GM12864 (cell line): Measurements from ENCODE around the gene CNTLN.

Source experiments
- DNase-seq: peaks from one replicate; pipeline ENCODE4 v3.0.0-alpha.2; 2011; ENCODE audit warnings: low read depth
- H3K4me3 ChIP-seq: 2 replicates; pipeline ENCODE4 v1.5.1; 2011; ENCODE audit warnings: mild to moderate bottlenecking, low read depth, low read length, control low read depth
- CTCF ChIP-seq: IDR thresholded peaks from 2 replicates; pipeline ENCODE4 v1.5.1; 2011; ENCODE audit warnings: low read depth, mild to moderate bottlenecking, moderate library complexity, low read length, control low read depth, inconsistent platforms; ENCODE audit errors: missing control alignments

The CNTLN gene, protein sequence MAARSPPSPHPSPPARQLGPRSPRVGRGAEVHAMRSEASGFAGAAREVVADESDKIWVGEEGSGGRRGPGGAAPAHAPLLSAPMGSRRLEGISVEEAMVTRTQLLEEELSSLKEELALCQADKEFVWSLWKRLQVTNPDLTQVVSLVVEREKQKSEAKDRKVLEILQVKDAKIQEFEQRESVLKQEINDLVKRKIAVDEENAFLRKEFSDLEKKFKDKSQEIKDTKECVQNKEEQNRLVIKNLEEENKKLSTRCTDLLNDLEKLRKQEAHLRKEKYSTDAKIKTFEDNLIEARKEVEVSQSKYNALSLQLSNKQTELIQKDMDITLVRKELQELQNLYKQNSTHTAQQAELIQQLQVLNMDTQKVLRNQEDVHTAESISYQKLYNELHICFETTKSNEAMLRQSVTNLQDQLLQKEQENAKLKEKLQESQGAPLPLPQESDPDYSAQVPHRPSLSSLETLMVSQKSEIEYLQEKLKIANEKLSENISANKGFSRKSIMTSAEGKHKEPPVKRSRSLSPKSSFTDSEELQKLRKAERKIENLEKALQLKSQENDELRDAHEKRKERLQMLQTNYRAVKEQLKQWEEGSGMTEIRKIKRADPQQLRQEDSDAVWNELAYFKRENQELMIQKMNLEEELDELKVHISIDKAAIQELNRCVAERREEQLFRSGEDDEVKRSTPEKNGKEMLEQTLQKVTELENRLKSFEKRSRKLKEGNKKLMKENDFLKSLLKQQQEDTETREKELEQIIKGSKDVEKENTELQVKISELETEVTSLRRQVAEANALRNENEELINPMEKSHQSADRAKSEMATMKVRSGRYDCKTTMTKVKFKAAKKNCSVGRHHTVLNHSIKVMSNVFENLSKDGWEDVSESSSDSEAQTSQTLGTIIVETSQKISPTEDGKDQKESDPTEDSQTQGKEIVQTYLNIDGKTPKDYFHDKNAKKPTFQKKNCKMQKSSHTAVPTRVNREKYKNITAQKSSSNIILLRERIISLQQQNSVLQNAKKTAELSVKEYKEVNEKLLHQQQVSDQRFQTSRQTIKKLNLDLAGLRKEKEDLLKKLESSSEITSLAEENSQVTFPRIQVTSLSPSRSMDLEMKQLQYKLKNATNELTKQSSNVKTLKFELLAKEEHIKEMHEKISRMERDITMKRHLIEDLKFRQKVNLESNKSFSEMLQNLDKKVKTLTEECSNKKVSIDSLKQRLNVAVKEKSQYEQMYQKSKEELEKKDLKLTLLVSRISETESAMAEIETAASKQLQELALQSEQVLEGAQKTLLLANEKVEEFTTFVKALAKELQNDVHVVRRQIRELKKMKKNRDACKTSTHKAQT (N-terminal part only)

DNA sequence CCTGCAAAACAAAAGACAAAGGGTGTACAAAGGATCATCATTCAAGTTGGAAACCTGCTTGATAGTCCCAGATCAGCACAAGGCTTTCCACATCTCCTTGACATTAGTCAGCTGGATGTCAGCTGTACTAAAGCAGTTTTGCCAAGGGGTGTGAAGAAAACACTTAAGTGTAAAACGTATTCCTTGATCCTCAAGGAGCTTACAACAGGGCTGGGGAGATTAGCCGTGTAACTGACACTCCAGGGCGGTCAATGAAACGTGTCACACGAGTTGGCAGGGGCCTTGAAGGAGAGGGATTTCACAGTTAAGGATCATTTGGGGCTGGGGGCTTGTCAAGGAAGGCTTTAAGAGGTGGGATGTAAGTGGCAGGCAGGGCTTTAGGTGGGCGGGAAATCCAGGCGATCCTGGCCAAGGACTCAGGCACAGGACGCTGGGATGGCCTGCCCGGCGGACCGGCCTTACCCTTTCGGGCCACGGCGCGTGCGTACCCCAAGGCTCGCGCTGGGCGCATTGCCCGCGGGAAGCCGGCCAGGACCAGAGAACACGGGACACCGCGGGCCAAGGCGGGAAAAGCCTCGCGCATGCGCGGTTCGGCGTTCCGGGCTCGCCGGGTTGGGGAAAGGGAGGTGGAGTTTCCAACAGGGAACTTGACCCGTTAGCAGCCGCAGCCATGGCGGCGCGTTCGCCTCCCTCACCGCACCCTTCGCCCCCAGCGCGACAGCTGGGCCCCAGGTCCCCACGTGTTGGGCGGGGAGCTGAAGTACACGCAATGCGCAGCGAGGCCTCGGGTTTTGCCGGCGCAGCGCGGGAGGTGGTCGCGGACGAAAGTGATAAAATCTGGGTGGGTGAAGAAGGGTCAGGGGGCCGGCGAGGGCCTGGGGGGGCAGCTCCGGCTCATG lies at the start of gene CNTLN:
Gene CNTLN, plus strand, starts transcription at position 645 of the 899 bp plus-strand sequence. Its CDS starts 26 bp downstream, at position 671.
- DNase-seq = peak; percentile 13
- H3K4me3 ChIP-seq = peak within 1 kb of the TSS; percentile 65
- TF ChIP-seq CTCF = no peak

DNA sequence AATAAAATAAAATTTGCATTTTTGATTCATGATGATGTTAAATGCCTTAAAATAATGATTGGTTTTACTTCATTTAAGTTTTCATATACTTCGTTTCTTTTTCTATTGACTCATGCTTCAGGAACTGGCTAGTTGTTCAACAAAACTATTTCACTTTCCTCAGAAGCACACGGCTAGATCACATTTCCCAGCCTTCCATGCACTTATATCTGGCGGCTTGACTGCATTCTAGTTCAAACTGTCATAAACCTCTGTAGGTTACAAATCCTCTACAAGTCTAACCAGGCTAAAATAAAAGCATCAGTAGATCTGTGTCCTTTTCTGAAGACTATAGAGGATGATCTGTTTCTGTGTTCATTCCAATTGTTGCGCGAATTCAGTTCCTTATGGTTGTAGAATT lies 46.3 kb upstream of the CNTLN start:
- no peak for TF ChIP-seq CTCF
- H3K4me3 ChIP-seq = no peak overlapping the region
- no peak for DNase-seq

DNA sequence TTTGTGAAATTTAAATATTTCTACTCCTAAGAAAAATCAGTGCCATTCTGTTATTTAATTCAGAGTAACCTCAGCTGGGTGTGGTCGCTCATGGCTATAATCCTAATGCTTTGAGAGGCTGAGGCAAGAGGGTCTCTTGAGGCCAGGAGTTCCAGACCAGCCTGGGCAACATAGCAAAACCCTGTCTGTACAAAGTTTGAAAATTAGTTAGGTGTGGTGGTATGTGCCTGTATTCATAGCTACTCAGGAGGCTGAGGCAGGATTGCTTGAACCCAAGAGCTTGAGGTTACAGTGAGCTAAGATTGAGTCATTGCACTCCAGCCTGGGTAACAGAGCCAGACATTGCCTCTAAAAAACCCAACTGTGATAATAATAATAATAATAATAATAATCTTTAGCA lies 44.8 kb upstream of the CNTLN start:
- TF ChIP-seq CTCF = no peak
- DNase-seq = no peak
- H3K4me3 ChIP-seq = no peak overlapping the region

DNA sequence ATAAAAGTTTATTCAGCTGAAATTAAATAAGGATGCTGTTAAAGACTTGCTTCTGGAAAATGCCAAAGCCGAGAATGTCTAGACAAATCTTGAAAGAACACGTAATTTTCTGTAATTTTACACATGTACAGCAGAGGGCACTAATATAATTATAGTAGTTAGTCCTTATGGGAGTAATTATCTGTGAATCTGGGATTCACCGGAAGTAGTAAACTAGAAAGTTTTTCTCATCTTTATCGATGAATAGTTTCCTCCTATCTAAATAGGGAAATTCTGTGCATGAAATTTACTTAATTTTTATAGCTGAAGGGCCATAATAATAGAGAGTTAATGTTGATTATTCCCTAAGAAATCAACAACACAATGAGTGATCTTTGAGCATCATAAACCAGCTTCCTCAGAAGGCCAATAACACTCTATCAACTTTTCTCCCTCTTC lies 18.4 kb upstream of the CNTLN start:
- peak; percentile 15 for TF ChIP-seq CTCF
- no peak for DNase-seq
- H3K4me3 ChIP-seq = no peak overlapping the region

GRCh38 chr9:17117372-17117771 lies 17.5 kb upstream of the CNTLN start:
- no peak for TF ChIP-seq CTCF
- no peak for DNase-seq

More at GRCh38 chr9:17117372-17117771, 17.5 kb upstream of the CNTLN start:
- no peak overlapping the region for H3K4me3 ChIP-seq
